Fibroblast of the conjunctiva (primary cell): Measurements from ENCODE around the gene BCL7C.
"Not testable (repeated sequence)": the region's sequence is repeated elsewhere in the genome, so short reads cannot be mapped to it uniquely, and the experiment has no call there.

Experiments used
- DNase-seq: peaks from one replicate; pipeline ENCODE4 v3.0.0-alpha.2; 2010; ENCODE audit warnings: low read depth

The BCL7C gene

GRCh38 chr16:30894540-30895368 is 877 bp upstream of the BCL7C start:
- DNase-seq = no peak

GRCh38 chr16:30893417-30893743 is 497 bp downstream of the BCL7C start:
- DNase-seq = no peak

GRCh38 chr16:30892670-30893416 is 1.0 kb downstream of the BCL7C start:
- DNase-seq = no peak

GRCh38 chr16:30891043-30891823 is 2.6 kb downstream of the BCL7C start:
- not testable (repeated sequence) for DNase-seq

- no peak for DNase-seq
These were observed 4.2 kb downstream of the BCL7C start for GRCh38 chr16:30889721-30890120.

GRCh38 chr16:30888856-30889499 is 4.9 kb downstream of the BCL7C start:
- no peak for DNase-seq

GRCh38 chr16:30887927-30888326 is 6.0 kb downstream of the BCL7C start:
- DNase-seq = no peak

GRCh38 chr16:30886145-30886544 is 7.7 kb downstream of the BCL7C start:
- DNase-seq = no peak

- no peak for DNase-seq
These were observed 8.7 kb downstream of the BCL7C start for GRCh38 chr16:30885196-30885595.

GRCh38 chr16:30884760-30885159 is 9.1 kb downstream of the BCL7C start:
- DNase-seq = no peak

GRCh38 chr16:30882429-30883310 is 11.2 kb downstream of the BCL7C start:
- no peak for DNase-seq

- no peak for DNase-seq
These were observed 17.0 kb downstream of the BCL7C start for GRCh38 chr16:30876867-30877266.

GRCh38 chr16:30875871-30876801 is 17.7 kb downstream of the BCL7C start:
- no peak for DNase-seq

GRCh38 chr16:30874821-30875717 is 18.8 kb downstream of the BCL7C start:
- DNase-seq = peak; percentile 70

GRCh38 chr16:30874244-30874820 is 19.5 kb downstream of the BCL7C start:
- DNase-seq = no peak

GRCh38 chr16:30870904-30871303 is 23.0 kb downstream of the BCL7C start:
- no peak for DNase-seq

GRCh38 chr16:30867747-30868146 is 26.1 kb downstream of the BCL7C start:
- DNase-seq = no peak

- no peak for DNase-seq
These were observed 27.8 kb downstream of the BCL7C start for GRCh38 chr16:30866031-30866430.

- DNase-seq = not testable (repeated sequence)
These were observed 30.7 kb downstream of the BCL7C start for GRCh38 chr16:30863178-30863577.
